Tibial artery (tissue), 4 donors: ENCODE measurements around the gene SPOCD1.

Source experiments
- DNase-seq, 2 donors: peaks; one replicate each; pipeline ENCODE4 v3.0.0-alpha.2; 2019
- H3K27ac ChIP-seq, 2 donors: fragments of 200-600 bp; sonication (generic) in 1 of 2; 1 replicate in 1 of 2; 2 replicates in 1 of 2; pipeline ENCODE4 v1.5.1; 2018 to 2019; ENCODE audit warnings: mild to moderate bottlenecking in 1 of 2
- H3K27me3 ChIP-seq, 2 donors: fragments of 200-600 bp; sonication (generic) in 1 of 2; one replicate each; pipeline versions ENCODE4 v1.5.1 to v1.6.0; 2016 to 2019
- H3K36me3 ChIP-seq, 3 donors: fragments of 200-600 bp; sonication (generic) in 2 of 3; one replicate each; pipeline ENCODE4 v1.5.1; 2016 to 2019; ENCODE audit warnings: mild to moderate bottlenecking in 2 of 3
- H3K4me1 ChIP-seq, 4 donors: fragments of 200-600 bp; sonication (generic) in 2 of 4; 1 replicate in 3 of 4; 2 replicates in 1 of 4; pipeline ENCODE4 v1.5.1; 2016 to 2019
- H3K4me3 ChIP-seq, 2 donors: fragments of 200-600 bp; sonication (generic) in 1 of 2; 1 replicate in 1 of 2; 2 replicates in 1 of 2; pipeline ENCODE4 v1.5.1; 2018 to 2019; ENCODE audit warnings: mild to moderate bottlenecking in 2 of 2
- H3K9me3 ChIP-seq, 3 donors: fragments of 200-600 bp; sonication (generic) in 1 of 3; one replicate each; pipeline ENCODE4 v1.5.1; 2016 to 2019
- intact Hi-C: fragments of 100-400 bp; cut with DNase I; formaldehyde crosslinking; loops from one replicate; pipeline ENCODE4 v1.15.0; 2023; ENCODE audit warnings: low total_unique reads
- TF ChIP-seq, protein P1 (sequence below), 2 experiments: fragments of 200-600 bp in 1 of 2; fragments of 450-650 bp in 1 of 2; IDR thresholded peaks; one replicate each; pipeline ENCODE4 v1.5.1; 2017 to 2019; ENCODE audit warnings: antibody characterized with exemption in 2 of 2, mild to moderate bottlenecking in 1 of 2, moderate library complexity in 1 of 2

Gene SPOCD1

GRCh38 chr1:31812158-31812829 lies 3.5 kb downstream of the SPOCD1 start:
- TF ChIP-seq, protein P1, sequence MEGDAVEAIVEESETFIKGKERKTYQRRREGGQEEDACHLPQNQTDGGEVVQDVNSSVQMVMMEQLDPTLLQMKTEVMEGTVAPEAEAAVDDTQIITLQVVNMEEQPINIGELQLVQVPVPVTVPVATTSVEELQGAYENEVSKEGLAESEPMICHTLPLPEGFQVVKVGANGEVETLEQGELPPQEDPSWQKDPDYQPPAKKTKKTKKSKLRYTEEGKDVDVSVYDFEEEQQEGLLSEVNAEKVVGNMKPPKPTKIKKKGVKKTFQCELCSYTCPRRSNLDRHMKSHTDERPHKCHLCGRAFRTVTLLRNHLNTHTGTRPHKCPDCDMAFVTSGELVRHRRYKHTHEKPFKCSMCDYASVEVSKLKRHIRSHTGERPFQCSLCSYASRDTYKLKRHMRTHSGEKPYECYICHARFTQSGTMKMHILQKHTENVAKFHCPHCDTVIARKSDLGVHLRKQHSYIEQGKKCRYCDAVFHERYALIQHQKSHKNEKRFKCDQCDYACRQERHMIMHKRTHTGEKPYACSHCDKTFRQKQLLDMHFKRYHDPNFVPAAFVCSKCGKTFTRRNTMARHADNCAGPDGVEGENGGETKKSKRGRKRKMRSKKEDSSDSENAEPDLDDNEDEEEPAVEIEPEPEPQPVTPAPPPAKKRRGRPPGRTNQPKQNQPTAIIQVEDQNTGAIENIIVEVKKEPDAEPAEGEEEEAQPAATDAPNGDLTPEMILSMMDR (IDR thresholded peaks at IDR 0.05): no peak
- DNase-seq: no peak
- intact Hi-C loops: no loop called here
- H3K9me3 ChIP-seq: no peaks in the 10 kb centered on the region
- H3K4me3 ChIP-seq: no peak overlapping the region
- no peaks in the 10 kb centered on the region for H3K27me3 ChIP-seq
- no peaks in the 10 kb centered on the region for H3K4me1 ChIP-seq
- no peaks in the 10 kb centered on the region for H3K36me3 ChIP-seq
- H3K27ac ChIP-seq: no peak overlapping the region

GRCh38 chr1:31811605-31812004 lies 4.2 kb downstream of the SPOCD1 start:
- no peaks in the 10 kb centered on the region for H3K36me3 ChIP-seq
- no peak overlapping the region for H3K27ac ChIP-seq
- no peaks in the 10 kb centered on the region for H3K9me3 ChIP-seq
- TF ChIP-seq, protein P1 (IDR thresholded peaks at IDR 0.05): no peak
- intact Hi-C loops: no loop called here
- H3K27me3 ChIP-seq: no peaks in the 10 kb centered on the region
- DNase-seq: peak in 1 of 2 donors; percentile 11
- H3K4me3 ChIP-seq: no peak overlapping the region
- no peaks in the 10 kb centered on the region for H3K4me1 ChIP-seq

DNA sequence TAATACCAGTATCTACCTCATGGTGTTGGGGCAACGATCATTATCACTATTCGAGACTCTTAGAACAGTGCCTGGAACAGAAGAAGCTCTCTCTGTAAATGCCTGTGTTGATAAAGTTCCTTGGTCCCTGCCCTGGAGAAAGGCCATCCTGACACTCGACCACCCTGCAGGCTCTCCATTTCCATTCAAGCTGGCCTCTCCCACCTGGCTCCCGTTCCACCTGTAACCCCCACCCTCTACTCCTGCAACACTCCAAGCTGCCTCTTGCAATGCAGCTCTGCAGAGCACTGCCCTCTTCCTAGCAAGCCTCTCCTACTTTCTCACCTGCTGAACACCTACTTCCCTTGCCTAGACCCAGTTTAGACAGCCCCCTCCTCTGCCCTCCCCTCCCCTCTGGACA lies 6.1 kb downstream of the SPOCD1 start:
- DNase-seq: no peak
- intact Hi-C loops: no loop called here

GRCh38 chr1:31807273-31808048 lies 8.4 kb downstream of the SPOCD1 start:
- Histone ChIP-seq H3K27ac (no peak overlapping the region), H3K27me3 (no peaks in the 10 kb centered on the region), H3K4me1 (no peaks in the 10 kb centered on the region), H3K36me3 (no peaks in the 10 kb centered on the region), H3K9me3 (no peaks in the 10 kb centered on the region), H3K4me3 (no peak overlapping the region)
- TF ChIP-seq, protein P1 (IDR thresholded peaks at IDR 0.05): no peak
- intact Hi-C loops: no loop called here
- DNase-seq: no peak

More for the DNA sequence above, 6.1 kb downstream of the SPOCD1 start:
- Histone ChIP-seq H3K4me3 (no peak overlapping the region), H3K27ac (no peak overlapping the region), H3K36me3 (no peaks in the 10 kb centered on the region), H3K27me3 (no peaks in the 10 kb centered on the region), H3K4me1 (no peaks in the 10 kb centered on the region), H3K9me3 (no peaks in the 10 kb centered on the region)
- TF ChIP-seq, protein P1 (IDR thresholded peaks at IDR 0.05): no peak

- no peaks in the 10 kb centered on the region for H3K27me3 ChIP-seq
- H3K36me3 ChIP-seq: no peaks in the 10 kb centered on the region
- DNase-seq: peak in 1 of 2 donors; percentile 8
- intact Hi-C loops: no loop called here
- TF ChIP-seq, protein P1 (IDR thresholded peaks at IDR 0.05): no peak
- no peaks in the 10 kb centered on the region for H3K9me3 ChIP-seq
- no peak overlapping the region for H3K4me3 ChIP-seq
- H3K4me1 ChIP-seq: no peaks in the 10 kb centered on the region
- no peak overlapping the region for H3K27ac ChIP-seq
Observed at GRCh38 chr1:31805318-31805717, 10.5 kb downstream of the SPOCD1 start.
